DLD1 (cell line): ENCODE measurements around the gene CACNA2D4.

Experiments
- in situ Hi-C: cut with HindIII; loops from 2 replicates; pipeline ENCODE4 v1.10.0; 2017; ENCODE audit warnings: low sequenced_read_pairs

CACNA2D4 gene

GRCh38 chr12:1890119-1890703 lies 28.2 kb downstream of the CACNA2D4 start:
- in situ Hi-C loops: no loop called here

DNA sequence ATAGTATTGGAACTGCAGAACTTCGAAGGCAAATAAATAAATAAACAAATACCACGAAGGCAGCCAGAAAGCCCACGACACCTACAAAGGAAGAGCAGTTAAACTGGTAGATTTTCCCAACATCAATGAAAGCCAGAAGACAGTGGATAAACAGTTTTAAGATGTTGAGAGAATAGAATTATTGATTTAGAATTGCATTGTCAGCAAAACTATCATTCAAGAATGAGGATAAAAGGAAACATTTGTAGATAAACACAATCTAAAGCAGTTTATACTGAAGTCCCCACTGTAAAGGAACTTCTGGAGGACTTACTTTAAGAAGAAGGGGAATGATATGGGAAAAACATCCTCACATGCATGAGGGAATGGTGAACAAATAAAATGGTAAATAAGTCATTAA lies 29.5 kb downstream of the CACNA2D4 start:
- in situ Hi-C loops: no loop called here

DNA sequence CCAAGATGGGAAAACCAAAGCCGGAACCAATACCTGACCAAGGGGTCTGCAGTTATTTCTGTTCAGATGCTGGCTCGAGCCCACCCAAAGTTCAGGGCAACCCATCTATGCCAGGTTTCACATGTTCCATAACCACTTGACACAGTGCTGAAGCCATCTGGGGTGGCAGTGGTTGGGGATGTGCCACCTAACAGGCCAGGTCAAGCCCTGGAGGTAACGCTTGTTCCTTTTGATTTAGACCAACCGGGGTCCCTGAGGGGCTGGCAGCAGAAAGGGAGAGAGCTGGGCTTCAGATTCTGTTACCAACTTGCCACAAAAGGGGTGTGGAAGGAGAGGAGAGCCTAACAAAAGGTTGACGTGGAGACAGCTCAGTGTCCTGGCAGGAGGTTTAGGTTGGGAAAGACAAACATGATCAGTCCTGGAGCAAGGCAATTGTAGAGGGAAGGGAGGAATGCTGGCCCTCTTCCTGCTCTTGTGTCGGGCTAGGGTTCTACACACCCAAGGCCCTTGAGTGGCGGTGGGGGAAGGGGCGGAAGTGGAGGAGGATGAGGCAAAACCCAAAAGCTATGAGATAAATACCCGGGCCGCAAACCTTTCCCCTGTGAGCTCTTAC lies 31.9 kb downstream of the CACNA2D4 start:
- in situ Hi-C loops: no loop called here

GRCh38 chr12:1885599-1886245 lies 32.7 kb downstream of the CACNA2D4 start:
- in situ Hi-C loops: no loop called here

DNA sequence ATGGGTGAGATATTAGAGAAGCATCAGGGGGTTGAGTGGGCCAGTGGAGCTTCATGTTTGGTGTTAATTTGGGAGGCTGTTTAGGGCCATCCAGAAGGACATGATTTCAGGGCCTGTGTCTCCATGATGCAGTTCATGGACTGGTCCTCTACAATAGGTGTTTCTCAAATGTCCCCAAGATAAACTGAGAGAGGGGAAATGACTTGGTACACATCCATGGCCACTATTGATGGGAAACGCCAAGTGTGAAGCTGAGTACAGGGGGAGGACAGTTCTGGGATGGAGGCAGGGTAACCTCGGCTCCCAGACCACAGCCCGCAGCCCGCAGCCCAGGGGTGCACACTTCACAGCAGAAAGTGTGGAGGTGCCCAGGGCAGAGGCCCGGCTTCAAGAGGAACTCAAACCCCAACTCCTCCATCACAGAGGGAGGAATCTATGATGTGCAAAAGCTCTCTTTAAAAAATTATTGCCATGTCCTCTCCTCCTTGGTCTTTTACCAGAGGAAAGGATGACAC lies 33.3 kb downstream of the CACNA2D4 start:
- in situ Hi-C loops: no loop called here

GRCh38 chr12:1884651-1885050 lies 33.8 kb downstream of the CACNA2D4 start:
- in situ Hi-C loops: loop anchor here (5.0 kb wide), 1 partner anchor 33 kb away; the partner anchor contains the start of gene CACNA2D4

- in situ Hi-C loops: loop anchor here (5.0 kb wide), 1 partner anchor 34 kb away; the partner anchor contains the start of gene CACNA2D4
Measured at GRCh38 chr12:1883513-1883912, 34.9 kb downstream of the CACNA2D4 start.

- in situ Hi-C loops: loop anchor here (5.0 kb wide), 1 partner anchor 34 kb away; the partner anchor contains the start of gene CACNA2D4
Measured at GRCh38 chr12:1882850-1883470, 35.5 kb downstream of the CACNA2D4 start.

GRCh38 chr12:1882405-1882804 lies 36.0 kb downstream of the CACNA2D4 start:
- in situ Hi-C loops: loop anchor here (5.0 kb wide), 1 partner anchor 35 kb away; the partner anchor contains the start of gene CACNA2D4

- in situ Hi-C loops: loop anchor here (5.0 kb wide), 1 partner anchor 35 kb away; the partner anchor contains the start of gene CACNA2D4
Measured at GRCh38 chr12:1881936-1882335, 36.5 kb downstream of the CACNA2D4 start.

GRCh38 chr12:1881301-1881700 lies 37.2 kb downstream of the CACNA2D4 start:
- in situ Hi-C loops: loop anchor here (5.0 kb wide), 1 partner anchor 36 kb away; the partner anchor contains the start of gene CACNA2D4

DNA sequence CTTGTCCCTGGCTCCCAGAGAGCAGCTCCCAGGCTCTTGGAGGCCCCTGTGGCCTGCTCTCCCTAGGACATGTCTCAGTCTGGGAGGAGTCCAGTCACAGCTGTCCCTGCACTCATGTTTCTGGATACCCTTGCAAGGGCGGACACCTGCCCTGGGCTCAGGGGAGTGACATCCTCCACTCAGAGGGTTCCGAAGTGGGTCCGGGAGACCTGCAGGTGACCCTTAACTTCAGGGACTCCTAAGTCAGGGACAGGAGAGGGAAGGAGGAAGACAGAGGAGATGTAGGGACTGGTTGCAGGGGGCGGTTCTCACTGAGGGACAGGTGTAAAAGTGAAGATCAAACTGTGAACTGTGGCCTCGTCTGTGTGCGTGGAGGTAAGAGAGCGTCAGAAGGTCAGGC lies 37.6 kb downstream of the CACNA2D4 start:
- in situ Hi-C loops: loop anchor here (5.0 kb wide), 1 partner anchor 36 kb away; the partner anchor contains the start of gene CACNA2D4

- in situ Hi-C loops: loop anchor here (5.0 kb wide), 1 partner anchor 37 kb away; the partner anchor contains the start of gene CACNA2D4
Measured at GRCh38 chr12:1880153-1880845, 38.2 kb downstream of the CACNA2D4 start.

- in situ Hi-C loops: loop anchor here (5.0 kb wide), 1 partner anchor 38 kb away; the partner anchor contains the start of gene CACNA2D4
Measured at GRCh38 chr12:1879633-1880032, 38.8 kb downstream of the CACNA2D4 start.

DNA sequence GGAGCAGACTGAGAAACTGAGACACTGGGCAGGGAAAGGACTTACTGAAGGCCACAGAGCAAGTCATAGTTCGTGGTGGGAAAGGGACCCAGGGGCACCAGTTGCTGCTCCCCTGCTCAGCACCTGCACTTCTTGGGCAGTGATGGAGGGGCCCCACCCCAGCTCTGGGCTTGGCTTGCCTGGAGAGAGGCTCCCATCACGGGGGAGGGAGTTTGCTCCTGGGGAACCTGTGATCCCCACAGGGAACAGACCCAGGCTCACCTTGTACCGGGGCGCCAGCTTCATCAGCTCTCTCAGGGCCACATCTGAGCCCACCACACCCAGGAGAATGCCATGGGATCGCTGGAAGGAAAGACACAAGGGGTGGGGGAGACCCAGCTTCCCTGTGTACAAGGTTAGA lies 39.8 kb downstream of the CACNA2D4 start:
- in situ Hi-C loops: no loop called here

DNA sequence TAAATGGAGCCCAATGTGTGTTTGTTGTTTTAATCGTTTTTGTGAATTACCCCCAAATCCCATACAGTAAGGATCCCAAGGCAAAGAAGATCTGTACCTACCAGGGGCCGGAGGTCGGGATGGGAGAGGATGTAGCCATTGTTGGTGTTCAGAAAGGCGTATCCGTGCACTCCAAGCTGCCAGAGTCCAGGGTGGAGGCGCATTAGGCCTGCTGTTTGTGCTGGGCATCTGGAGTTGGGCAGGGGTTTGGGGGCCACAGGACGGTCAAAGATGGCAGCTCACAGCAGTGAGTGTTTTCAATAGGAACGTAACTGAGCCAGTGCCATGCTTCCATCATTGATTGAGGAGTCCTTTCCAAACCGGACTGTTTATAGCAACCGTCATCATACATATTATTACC lies 40.2 kb downstream of the CACNA2D4 start:
- in situ Hi-C loops: no loop called here

GRCh38 chr12:1877169-1877878 lies 41.1 kb downstream of the CACNA2D4 start:
- in situ Hi-C loops: no loop called here

DNA sequence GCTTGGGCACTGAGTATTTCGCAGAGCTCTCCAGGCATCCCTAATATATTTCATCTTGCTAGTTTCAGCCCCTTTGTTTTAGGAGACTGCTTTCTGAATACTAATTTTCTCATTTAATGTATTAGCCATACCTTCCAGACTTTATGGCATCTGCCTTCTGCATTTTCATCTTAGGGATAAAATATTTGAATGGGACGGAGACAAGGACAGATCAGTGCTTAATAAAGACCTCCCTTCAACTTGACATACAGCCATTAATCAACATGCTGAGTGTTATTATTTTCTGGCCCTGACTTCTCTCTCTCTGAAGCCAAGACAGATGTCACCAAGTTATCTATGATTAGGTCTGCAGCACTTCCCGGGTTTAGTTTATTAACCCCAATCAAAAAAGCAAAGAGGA lies 42.4 kb downstream of the CACNA2D4 start:
- in situ Hi-C loops: no loop called here

DNA sequence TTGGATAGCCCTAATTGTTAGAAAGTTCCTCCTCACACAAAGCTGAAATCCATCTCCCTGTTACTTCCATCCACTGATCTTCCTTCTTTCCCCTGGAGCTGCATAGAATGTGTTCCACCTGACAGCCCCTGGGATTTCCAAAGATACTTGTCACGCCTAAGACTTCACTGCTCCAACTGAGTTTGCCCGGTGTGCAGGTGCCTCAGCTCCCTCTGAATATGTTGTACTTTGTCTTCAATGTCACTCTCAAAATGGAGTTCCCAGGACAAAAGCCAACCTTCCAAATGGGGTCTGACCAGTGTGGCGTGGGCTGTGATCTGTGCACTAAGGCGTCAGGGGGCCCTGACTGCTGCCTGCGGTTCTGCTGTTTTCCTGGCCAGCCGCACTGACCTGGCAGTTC lies 42.8 kb downstream of the CACNA2D4 start:
- in situ Hi-C loops: no loop called here
